ENCODE measurements around the gene IL2. TPM values are rescaled to one million over a fixed set of nuclear protein-coding genes. Genes with fewer than 3 reads are reported as not detected.

The IL2 gene
- polyA plus RNA-seq, 1 donor (not counting 4 experiments of a cell fraction or from before 2014, with no cell fraction given) = not detected

- Histone ChIP-seq H3K9me1 (ENCODE audit: control insufficient read depth, extremely low read depth, insufficient read depth, low read length) (no peaks in the 10 kb centered on the region), H3K27ac (ENCODE audit: control insufficient read depth, insufficient read depth, low read length) (no peak overlapping the region), H3K9ac (ENCODE audit: control insufficient read depth, extremely low read depth, insufficient read depth, low read length) (no peak overlapping the region), H3K4me3 (ENCODE audit: control insufficient read depth in 2 of 3, extremely low read depth in 1 of 3, insufficient read depth in 2 of 3, low read depth in 1 of 3, low read length in 3 of 3) (no peak overlapping the region), H3K79me2 (ENCODE audit: control insufficient read depth, insufficient read depth, low read length) (no peaks in the 10 kb centered on the region), H3K27me3 (ENCODE audit: control insufficient read depth, extremely low read depth, insufficient read depth, low read length) (no peaks in the 10 kb centered on the region), H3K9me3 (ENCODE audit: control insufficient read depth, low read depth, low read length) (no peaks in the 10 kb centered on the region), H3K4me1 (ENCODE audit: control insufficient read depth, extremely low read depth, insufficient read depth, low read length) (no peaks in the 10 kb centered on the region), H4K20me1 (ENCODE audit: control insufficient read depth, extremely low read depth, insufficient read depth, low read length) (no peaks in the 10 kb centered on the region), H3K36me3 (ENCODE audit: control insufficient read depth in 2 of 2, extremely low read depth in 1 of 2, insufficient read depth in 2 of 2, low read length in 2 of 2) (no peaks in the 10 kb centered on the region), H3K4me2 (ENCODE audit: control insufficient read depth, extremely low read depth, insufficient read depth, low read depth, low read length) (no peak overlapping the region), H2AFZ (ENCODE audit: control insufficient read depth, low read length) (no peak overlapping the region)
- no peak for TF ChIP-seq EZH2 (IDR thresholded peaks at IDR 0.05; ENCODE audit: low read length)
- TF ChIP-seq CTCF (optimal IDR thresholded peaks at IDR 0.05 in 1 of 3, IDR thresholded peaks at IDR 0.05 in 1 of 3, conservative IDR thresholded peaks at IDR 0.05 in 1 of 3; ENCODE audit: extremely low read depth in 1 of 3, insufficient read depth in 2 of 3, low read length in 3 of 3) = no peak
- dilution Hi-C loops (cut with MboI; ENCODE audit: extremely low pct_ligation_motif_present, low sequenced_read_pairs) = no loop called here
- FAIRE-seq (no peak), DNase-seq (ENCODE audit: low read depth, low spot score) (no peak)
Observed at GRCh38 chr4:122480655-122481487, 24.3 kb upstream of the IL2 start.

GRCh38 chr4:122479935-122480416, 23.5 kb upstream of the IL2 start:
- no peak for DNase-seq (ENCODE audit: low read depth, low spot score)
- Histone ChIP-seq H4K20me1 (ENCODE audit: control insufficient read depth, extremely low read depth, insufficient read depth, low read length) (no peaks in the 10 kb centered on the region), H3K9me3 (ENCODE audit: control insufficient read depth, low read depth, low read length) (no peaks in the 10 kb centered on the region), H3K27me3 (ENCODE audit: control insufficient read depth, extremely low read depth, insufficient read depth, low read length) (no peaks in the 10 kb centered on the region), H2AFZ (ENCODE audit: control insufficient read depth, low read length) (no peak overlapping the region), H3K9me1 (ENCODE audit: control insufficient read depth, extremely low read depth, insufficient read depth, low read length) (no peaks in the 10 kb centered on the region), H3K27ac (ENCODE audit: control insufficient read depth, insufficient read depth, low read length) (no peak overlapping the region), H3K4me2 (ENCODE audit: control insufficient read depth, extremely low read depth, insufficient read depth, low read depth, low read length) (no peak overlapping the region), H3K4me3 (ENCODE audit: control insufficient read depth in 2 of 3, extremely low read depth in 1 of 3, insufficient read depth in 2 of 3, low read depth in 1 of 3, low read length in 3 of 3) (no peak overlapping the region), H3K36me3 (ENCODE audit: control insufficient read depth in 2 of 2, extremely low read depth in 1 of 2, insufficient read depth in 2 of 2, low read length in 2 of 2) (no peaks in the 10 kb centered on the region), H3K79me2 (ENCODE audit: control insufficient read depth, insufficient read depth, low read length) (no peaks in the 10 kb centered on the region), H3K4me1 (ENCODE audit: control insufficient read depth, extremely low read depth, insufficient read depth, low read length) (no peaks in the 10 kb centered on the region), H3K9ac (ENCODE audit: control insufficient read depth, extremely low read depth, insufficient read depth, low read length) (no peak overlapping the region)
- dilution Hi-C loops (cut with MboI; ENCODE audit: extremely low pct_ligation_motif_present, low sequenced_read_pairs) = no loop called here
- FAIRE-seq = no peak
- TF ChIP-seq EZH2 (IDR thresholded peaks at IDR 0.05; ENCODE audit: low read length) (no peak), CTCF (optimal IDR thresholded peaks at IDR 0.05 in 1 of 3, IDR thresholded peaks at IDR 0.05 in 1 of 3, conservative IDR thresholded peaks at IDR 0.05 in 1 of 3; ENCODE audit: extremely low read depth in 1 of 3, insufficient read depth in 2 of 3, low read length in 3 of 3) (no peak)

Measured in keratinocyte (primary cell).